AML-193 (cell line): ENCODE data around the gene MAP3K9.
"Not testable (repeated sequence)": the region's sequence is repeated elsewhere in the genome, so short reads cannot be mapped to it uniquely, and the experiment has no call there.

Source experiments
- DNase-seq, 2 experiments: peaks; one replicate each; lab custom pipeline; 2025; lab: John Stamatoyannopoulos, UW

Gene MAP3K9

DNA sequence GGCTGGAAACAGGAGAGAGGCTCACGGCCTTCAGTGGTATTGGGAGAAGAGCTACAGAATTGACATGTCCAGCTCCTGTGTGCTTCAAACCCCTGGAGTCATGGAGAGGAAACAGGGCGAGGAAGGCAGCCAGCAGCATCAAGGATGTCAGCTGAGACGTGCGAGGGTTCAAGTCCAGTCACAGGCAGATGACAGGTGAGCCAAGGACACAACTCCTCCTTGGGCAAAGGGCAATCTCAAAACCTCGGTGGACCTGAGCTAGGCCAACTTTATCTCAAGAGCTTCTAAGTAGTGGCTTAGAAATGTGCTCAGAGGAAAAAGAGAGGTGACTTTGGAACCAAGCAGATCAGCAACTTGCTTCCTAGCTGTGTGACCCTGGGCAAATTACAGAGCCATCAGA lies 86.0 kb downstream of the MAP3K9 start:
- DNase-seq: no peak

DNA sequence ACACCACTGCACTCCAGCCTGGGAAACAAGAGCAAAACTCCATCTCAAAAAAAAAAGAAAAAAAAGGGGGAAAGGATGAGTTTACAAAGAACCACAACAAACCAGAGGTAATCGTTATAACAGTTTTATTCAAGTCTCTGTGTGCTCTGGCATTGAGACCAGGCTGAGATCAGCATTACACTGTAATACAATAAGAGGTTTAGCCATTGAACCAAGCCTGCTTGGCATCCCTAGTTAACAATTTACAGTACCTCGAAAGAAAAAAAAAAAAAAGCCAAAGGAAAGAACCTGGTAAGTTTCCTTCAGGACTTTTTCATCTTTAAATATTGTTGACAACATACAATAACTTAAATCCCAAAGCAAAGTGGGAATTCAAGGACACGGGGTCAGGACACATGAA lies 86.9 kb downstream of the MAP3K9 start:
- no peak for DNase-seq

DNA sequence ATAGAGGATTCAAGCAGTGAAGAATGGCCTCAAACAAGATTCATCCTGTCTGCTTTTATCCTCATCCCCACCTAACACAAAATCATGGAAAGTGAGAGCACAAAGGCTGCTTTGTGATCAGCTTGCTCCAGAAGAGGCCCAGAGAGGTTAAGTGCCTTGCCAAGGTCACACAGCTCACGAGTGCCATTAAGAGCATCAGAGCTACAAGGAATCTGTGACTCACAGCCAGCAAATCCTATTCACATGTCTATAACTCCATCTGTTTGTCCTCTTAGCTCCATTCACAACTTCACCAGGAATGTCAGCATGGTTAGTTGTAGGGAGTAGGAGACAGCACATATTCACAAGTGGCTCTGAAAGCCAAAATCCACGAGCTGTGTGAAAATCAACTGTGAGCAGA lies 87.8 kb downstream of the MAP3K9 start:
- DNase-seq: no peak

DNA sequence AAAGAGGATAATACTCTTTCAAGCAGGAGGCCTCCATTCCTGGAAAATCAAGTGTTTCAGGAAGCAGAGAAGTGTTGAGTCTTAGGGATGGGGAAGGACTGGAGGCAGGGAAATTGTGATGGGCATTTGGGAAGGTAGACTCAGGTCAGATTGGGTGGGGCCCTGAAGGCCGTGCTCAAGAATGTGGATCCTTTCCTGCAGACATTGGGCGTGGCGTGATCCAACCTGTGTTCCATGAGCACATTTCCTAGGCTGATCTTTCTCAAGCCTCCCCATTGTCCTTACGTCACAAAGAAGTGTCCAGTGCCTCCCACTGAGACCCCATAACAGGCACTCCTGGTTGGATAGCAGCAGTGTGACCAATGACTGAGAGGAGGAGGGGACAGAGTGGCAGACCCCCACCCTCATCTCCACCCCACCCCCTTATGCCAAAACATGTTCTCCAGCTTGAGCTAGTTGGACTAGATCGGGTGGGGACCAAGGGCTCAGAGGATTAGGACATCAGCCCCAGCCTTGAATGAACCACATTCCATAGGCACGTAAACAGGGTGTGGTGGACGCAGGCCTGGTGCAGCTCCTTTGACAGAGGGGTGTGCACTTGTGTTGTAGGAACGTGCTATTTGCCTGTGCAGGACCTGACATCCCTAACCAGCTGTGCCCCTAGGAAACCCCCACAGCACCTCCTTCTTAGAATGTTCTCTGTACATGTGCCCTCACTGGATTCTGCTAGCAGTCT lies 90.8 kb downstream of the MAP3K9 start:
- no peak for DNase-seq

DNA sequence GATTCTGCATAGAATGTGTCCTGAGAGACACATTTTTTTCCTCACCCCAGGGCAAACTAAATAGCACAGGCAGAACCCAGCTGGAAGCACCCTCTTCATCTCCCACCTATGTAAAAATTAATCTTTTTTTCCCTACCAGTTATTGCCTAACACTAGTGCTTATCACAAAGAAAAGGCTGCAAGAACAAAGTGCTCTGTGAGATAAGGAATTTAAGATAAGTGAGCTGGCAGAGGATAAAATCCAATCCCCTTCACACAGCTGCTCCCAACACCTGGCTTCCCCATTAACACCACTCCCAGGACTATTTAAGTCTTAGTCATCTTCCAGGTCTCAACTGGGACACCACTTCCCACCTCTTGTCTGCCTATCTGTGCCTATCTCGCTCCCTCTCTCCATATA lies 92.4 kb downstream of the MAP3K9 start:
- DNase-seq: no peak

DNA sequence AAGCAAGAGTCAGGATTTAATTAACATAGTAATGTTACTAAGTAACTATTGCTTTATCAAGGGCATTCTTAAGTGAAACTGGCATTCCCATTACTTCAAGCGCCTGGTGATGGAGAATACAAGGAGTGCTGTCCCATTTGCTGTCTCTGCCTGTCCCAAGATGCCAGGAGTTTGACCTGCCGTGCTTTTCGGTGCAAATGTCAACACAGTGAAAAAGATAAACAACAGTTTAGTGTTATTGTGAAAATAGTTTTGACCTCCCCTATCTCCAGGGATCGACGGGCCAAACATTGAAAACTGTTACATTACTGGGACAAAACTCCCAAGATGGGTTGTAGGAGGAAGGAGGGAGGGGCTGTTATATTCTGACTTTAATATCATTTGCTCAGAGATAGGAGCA lies 92.8 kb downstream of the MAP3K9 start:
- no peak for DNase-seq

DNA sequence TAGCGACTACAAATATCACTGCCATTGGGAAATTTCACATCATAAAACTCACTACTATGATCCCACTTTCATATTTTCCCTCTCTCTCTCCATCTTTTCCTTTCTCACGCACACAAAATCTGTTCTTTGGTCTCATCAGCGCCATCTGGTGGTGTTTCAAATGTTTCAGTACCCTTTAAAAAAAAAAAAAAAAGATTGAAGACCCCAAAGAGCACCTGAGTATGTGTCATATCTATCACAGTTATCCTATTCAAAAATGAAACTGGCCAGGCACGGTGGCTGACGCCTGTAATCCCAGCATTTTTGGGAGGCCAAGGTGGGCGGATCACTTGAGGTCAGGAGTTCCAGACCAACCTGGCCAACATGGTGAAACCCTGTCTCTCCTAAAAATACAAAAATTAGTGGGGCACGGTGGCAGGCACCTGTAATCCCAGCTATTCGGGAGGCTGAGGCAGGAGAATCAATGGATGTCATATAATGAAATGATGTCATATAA lies 95.2 kb downstream of the MAP3K9 start:
- DNase-seq: peak; percentile 14 to 46

DNA sequence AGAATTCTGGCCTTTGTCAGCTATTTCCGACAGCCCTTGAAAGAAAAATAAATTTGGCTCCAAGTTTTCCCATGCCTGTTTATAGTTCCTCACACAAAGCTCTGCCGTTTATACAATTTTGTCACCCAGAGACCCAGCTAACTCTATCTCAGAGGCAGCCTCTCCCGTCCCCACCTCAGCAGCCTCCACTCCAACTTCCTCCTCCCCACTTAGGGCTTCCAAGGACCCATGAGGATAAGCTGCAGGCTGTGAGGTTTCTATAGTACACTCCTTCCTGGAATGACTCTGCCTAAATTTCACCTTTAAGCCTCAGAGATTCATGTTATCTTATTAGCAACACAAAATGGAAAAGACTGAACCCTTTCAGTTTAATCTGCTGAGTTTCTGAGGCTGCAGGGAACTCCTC lies 95.8 kb downstream of the MAP3K9 start:
- DNase-seq: no peak

DNA sequence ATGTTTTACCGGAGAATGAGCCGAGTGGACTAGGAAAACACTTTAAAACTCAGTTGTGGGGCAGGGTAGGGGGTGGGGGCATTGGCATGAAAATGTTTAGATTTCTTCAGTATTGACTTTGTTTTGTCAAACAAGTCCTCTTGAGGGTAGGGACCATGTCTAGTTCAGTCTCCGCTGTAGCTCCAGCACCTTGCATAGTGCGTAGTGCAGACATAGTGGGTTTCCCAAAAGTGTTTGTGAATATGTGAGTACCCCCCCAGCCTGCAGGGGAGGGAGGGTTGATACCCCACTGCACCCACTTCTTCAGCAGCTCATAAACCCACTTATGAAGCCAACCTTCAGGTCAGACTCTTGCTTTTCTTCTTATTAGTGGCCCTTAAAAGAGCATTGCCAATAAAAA lies 96.2 kb downstream of the MAP3K9 start:
- no peak for DNase-seq

DNA sequence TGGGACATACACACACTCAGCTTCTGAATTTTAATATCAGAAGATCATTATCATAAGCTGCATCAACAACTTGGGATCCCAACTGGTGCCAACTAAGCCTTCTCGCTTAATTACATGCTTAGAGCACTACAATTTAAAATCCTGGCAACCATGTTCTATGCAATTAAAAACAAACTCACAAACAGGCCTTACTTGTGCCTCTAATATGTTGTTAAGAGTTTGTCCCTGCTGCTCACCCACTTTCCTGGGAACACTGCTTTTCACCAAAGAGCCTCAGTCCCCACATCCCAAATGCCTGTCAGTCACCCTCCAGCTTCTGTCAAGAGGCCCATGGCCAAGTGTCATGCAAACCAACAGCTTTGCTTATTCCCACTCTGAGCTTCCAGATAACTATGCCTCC lies 97.9 kb downstream of the MAP3K9 start:
- DNase-seq: no peak

DNA sequence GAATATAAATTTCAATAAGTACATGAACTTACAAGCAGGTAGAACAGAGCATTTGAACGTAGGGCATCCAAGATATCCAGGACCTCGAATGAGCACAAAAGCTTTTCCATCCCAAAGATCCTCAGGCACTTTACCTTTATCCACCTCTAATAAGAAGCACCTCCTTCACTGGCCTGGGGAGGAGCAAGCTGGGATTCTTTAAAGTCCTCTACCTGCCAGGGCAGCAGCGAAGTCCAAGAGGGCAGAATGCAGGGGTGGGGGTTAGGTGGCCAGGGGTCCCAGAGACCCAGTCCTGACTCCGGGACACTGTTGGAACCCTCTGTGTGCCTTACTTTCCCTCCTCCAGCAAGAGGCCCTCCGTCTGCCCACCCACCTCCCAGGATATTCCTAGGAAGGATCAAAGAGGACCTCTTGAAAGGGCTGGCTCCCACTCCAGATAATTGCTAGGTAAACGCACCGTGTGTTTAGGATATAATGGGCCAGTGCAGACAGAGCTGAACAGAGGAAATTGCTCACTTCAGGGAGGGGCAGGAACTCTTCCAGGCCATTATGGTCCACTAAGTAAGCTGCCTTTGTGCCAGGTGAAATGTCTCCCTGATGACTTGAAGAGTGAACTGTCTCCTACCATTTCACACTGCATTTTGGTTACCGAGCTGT lies 99.5 kb downstream of the MAP3K9 start:
- DNase-seq: no peak

DNA sequence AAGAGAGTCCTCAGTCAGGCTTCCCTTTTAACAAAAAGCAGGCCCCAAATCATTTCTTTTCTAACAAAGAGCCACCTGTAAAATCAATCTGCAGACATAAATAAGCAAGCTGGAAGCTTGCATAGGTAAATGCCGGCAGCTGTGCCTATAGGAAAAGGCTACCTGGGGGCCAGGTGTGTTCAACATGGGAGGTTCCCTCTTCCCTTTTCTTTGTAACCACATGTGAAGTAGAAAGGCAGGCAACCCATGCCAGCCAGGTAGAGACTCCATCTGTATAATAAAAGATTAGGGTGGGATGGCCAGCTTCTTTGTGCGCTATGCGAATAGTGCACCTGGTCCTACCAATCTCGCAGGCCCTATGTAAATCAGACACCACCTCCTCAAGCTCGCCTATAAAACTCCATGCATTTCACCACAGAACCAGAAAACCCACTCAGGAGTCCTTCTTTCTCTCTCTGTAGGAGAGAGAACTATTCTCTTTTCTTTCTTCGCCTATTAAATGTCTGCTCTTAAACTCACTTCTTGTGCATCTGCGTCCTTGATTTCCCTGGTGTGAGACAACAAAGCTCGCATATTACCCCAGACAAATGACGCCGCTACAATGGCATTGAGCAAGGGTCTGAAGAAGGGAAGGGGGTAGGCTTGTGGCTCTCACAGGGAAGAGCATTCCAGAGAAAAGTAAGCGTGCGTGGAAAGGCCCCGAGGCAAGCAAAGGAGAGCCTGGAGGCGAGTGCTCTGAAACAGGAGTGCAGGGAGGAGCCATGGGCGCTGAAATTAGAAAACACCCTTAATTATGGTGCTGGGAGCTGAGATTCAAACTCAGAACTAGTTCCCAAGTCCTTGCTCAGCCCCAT lies 100.4 kb downstream of the MAP3K9 start:
- DNase-seq: no peak

DNA sequence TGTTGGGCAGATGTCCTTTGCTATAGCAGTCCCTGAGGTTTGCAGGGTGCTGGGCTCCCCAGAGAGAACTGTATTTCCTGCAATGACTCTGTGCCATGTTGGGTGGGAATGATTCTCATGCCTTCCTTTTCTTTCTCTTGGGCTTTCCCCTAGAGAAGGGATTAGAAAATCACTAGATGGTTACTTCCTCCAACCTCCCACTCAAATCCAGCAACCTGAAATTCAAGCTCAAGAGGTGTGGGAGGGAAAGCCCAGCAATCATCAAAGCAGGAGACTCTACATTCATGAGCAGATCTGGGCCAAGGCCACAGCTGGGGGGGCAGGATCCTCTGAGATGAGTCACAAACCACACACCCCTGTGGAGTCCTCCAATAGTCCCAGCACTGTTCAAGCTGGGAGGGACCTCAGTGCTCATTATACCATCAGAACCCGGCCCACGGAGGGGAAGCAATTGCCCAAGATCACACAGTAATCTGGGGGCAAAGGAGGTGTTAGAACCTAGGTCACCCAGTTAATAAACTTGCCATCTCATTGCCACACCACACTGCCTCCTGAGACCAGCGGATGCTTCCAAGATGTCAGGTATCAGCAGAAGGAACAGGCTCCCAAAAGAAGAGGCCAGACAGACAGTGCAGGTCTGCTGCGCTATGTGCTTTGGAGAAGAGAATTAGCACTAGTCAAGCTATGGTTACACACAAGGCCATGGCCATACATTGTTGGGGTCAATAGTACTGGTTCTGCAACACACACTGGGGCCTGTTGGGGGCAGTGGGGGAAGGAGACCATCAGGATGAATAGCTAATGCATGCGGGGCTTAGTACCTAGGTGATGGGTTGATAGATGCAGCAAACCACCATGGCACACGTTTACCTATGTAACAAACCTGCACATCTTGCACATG lies 101.9 kb downstream of the MAP3K9 start:
- DNase-seq: peak in 1 of 2 experiments; percentile 1

DNA sequence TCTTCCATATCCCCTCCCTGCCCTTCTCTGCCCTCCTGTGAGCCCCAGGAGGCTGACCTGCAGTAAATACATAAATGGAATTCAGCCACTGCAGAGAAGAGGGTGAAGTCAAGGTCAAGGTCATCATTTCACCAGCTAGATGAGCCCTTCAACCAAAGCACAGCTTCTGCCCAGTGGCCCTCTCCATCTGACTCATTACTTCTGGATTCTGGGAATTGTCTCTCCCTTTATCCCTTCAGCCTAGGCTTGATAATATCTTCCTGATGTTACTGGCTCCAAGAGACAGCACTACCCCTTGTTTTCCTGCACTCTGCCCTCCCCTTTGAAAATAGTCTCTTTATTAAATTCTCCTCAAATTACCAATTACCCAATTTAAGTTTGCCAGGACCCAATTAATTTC lies 103.1 kb downstream of the MAP3K9 start:
- no peak for DNase-seq

DNA sequence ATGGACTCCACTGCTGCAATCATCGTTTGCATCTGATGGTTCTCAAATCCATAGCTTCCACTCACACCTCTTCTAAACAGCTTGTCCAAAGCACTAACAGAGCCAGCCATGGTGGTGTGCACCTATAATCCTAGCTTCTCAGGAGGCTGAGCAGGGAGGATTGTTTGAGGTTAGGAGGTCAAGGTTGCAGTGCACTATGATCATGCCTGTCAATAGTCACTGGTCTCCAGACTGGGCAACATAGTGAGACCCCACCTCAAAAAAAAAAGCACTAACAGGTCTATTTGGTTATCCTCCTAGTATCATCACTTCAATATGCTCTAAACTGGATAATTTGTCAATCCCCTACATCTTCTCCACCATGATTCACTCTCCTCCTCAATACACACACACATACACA lies 104.4 kb downstream of the MAP3K9 start:
- DNase-seq: no peak

DNA sequence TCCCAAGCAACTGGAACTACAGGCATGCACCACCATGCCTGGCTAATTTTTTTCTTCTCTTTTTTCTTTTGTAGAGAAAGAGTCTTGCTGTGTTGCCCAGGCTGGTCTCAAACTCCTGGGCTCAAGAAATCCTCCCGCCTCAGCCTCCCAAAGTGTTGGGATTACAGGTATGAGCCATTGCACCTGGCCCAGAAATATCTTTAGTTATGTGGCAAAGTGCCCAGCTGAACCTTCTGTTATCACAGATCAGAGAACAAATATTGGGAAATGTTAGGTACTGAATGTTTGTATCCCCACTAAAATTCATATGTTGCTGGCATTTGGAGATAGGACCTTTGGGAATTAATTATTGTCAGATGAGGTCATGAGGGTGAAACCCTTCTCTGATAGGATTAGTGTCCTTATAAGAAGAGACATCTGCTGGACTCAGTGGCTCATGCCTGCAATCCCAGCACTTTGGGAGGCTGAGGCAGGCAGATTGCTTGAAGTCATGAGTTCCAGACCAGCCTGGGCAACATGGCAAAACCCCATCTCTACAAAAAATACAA lies 105.6 kb downstream of the MAP3K9 start:
- DNase-seq: not testable (repeated sequence)

DNA sequence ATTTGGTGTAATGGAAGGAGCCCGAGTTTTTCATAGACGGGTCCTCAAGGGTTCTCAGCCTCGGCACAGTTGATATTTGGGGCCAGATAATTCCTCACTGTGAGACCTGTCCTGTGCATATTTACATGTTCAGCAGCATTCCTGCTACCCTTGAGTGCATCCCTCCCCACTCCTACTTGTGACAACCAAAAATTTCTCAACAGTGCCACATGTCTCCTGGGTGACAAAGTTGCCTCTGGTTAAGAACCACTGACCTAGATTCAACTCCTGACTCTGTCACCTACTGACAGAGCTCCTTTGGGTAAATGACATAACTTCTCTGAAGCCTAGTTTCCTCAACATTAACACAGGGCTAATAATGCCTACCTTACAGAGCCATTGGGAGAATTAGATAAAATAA lies 107.2 kb downstream of the MAP3K9 start:
- DNase-seq: peak in 1 of 2 experiments; percentile 3

DNA sequence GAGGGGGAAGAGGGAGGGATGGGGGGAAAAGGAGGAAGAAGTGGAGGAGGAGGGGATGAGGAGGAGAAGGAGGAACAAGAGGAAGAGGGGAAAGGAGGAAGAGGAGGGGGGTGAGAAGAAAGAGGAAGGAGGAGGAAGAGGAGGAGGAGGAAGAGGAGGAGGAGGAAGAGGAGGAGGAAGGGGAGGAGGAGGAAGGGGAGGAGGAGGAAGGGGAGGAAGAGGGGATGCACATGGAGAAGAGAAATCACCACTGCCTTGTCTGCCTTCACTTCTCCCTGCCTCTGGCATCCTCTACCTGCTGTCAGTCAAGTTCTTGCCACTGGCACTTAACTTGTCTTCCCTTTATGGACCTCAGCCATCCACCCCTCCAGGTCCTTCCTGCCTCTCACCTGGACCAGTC lies 107.7 kb downstream of the MAP3K9 start:
- DNase-seq: no peak

DNA sequence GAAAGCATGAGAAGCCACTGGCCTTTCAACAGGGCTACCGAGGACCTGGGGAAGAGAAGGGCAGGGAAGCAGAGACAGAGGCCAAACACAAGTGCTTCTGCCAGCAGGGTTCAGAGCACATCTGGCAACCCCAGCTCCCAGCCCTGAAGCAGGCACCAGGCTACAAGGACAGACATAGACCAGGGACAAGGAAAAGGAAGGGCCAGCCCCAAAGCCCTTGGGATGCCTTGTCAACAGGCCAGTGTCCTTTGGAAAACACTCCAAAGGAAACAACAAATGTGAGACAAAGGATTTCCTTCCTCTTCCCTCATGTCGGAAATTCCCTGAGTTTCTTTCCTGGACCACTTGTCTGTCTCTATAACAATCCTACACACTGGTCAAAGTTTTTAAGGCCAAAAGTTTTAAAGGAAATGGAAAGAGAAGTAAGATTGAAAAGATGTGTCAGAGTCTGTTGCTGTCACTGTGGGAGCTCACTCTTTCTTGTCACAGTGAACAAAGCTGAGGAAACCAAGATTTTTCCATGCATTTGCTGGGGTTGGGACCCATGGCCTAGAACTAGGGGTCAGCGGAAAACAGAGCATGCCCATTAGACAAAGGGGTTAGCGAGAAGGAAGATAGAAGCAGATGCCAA lies 108.2 kb downstream of the MAP3K9 start:
- no peak for DNase-seq

DNA sequence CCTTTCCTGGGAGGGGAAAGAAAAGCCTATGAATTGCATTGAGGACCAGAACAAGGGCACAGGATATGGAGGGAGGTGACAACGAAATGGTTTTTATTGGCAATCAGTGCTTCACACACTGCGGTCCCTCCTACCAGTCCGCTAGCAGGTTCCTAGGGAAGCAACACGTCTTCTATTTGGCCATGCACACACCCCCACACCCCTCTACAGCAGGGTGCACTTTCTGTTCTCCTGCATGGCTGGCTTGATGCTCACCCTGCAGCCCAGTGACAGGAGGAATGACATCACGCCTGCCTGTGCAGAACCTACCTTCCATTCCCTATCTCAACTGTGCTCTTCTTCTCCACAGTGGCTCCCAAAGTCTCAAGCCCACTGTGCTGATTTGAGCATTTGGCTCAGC lies 109.7 kb downstream of the MAP3K9 start:
- no peak for DNase-seq

DNA sequence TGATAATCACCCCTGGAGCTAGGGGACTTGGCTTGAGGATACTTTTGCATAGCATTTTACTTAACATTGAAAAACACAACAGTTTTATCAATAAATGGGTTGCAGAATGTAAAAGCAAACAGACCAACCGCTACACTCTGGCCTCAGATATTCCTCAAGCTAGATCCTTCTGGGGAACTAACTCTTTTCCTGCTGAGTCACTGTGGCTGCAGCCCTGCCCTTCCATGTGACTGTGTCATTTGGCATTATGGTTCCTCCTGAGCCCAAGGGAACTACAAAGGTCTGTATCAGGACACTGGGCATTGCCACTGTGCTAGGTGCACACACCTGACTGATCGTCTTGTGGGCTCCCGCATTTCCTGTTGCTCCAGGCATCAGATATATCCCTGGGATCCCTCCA lies 111.0 kb downstream of the MAP3K9 start:
- DNase-seq: peak; percentile 63 to 74
